ENCODE measurements around the gene PCGF1.

The PCGF1 gene

GRCh38 chr2:74514368-74515270 is 7.1 kb upstream of the PCGF1 start, which contains the start of gene TLX2:
Gene TLX2 (plus strand): TSS chr2:74514450. CDS start chr2:74514807, 357 bp downstream.
- Mint-ChIP-seq H3K4me3 (peak within 1 kb of the TSS; percentile 59), H3K4me1 (peaks cover 24% of the 10 kb centered on the region), H3K9me3 (no peaks in the 10 kb centered on the region), H3K36me3 (ENCODE audit: low read depth) (peaks cover 8% of the 10 kb centered on the region), H3K27ac (no peak within 1 kb of the TSS), H3K27me3 (peaks cover 79% of the 10 kb centered on the region)
- DNase-seq (no peak), ATAC-seq (peak; percentile 13)

- Mint-ChIP-seq H3K27me3 (peaks cover 76% of the 10 kb centered on the region), H3K27ac (no peak overlapping the region), H3K36me3 (ENCODE audit: low read depth) (peaks cover 8% of the 10 kb centered on the region), H3K4me3 (no peak overlapping the region), H3K9me3 (no peaks in the 10 kb centered on the region), H3K4me1 (peaks cover 24% of the 10 kb centered on the region)
- ATAC-seq (peak; percentile 7), DNase-seq (peak; percentile 26)
Observed at GRCh38 chr2:74513605-74514367, 6.3 kb upstream of the PCGF1 start.

GRCh38 chr2:74512744-74513604 is 5.5 kb upstream of the PCGF1 start:
- H3K36me3 Mint-ChIP-seq (ENCODE audit: low read depth): peaks cover 8% of the 10 kb centered on the region
- H3K9me3 Mint-ChIP-seq: no peaks in the 10 kb centered on the region
- ATAC-seq (no peak), DNase-seq (no peak)
- H3K4me1 Mint-ChIP-seq: peaks cover 31% of the 10 kb centered on the region
- H3K27me3 Mint-ChIP-seq: peaks cover 69% of the 10 kb centered on the region
- H3K4me3 Mint-ChIP-seq: no peak overlapping the region
- H3K27ac Mint-ChIP-seq: no peak overlapping the region

GRCh38 chr2:74511104-74511989 is 3.9 kb upstream of the PCGF1 start:
- no peak for ATAC-seq
- Mint-ChIP-seq H3K4me3 (no peak overlapping the region), H3K9me3 (no peaks in the 10 kb centered on the region), H3K27ac (no peak overlapping the region), H3K27me3 (peaks cover 57% of the 10 kb centered on the region), H3K36me3 (ENCODE audit: low read depth) (peaks cover 11% of the 10 kb centered on the region), H3K4me1 (peaks cover 41% of the 10 kb centered on the region)
- no peak for DNase-seq

- no peaks in the 10 kb centered on the region for H3K9me3 Mint-ChIP-seq
- H3K36me3 Mint-ChIP-seq (ENCODE audit: low read depth): peaks cover 19% of the 10 kb centered on the region
- no peak overlapping the region for H3K27ac Mint-ChIP-seq
- H3K27me3 Mint-ChIP-seq: peaks cover 49% of the 10 kb centered on the region
- DNase-seq: no peak
- ATAC-seq: no peak
- H3K4me3 Mint-ChIP-seq: no peak overlapping the region
- H3K4me1 Mint-ChIP-seq: peaks cover 41% of the 10 kb centered on the region
Observed at GRCh38 chr2:74510272-74510671, 2.8 kb upstream of the PCGF1 start.

GRCh38 chr2:74507926-74508520 is 528 bp upstream of the PCGF1 start:
- Mint-ChIP-seq H3K4me3 (peak overlapping the region; percentile 99), H3K4me1 (peaks cover 53% of the 10 kb centered on the region), H3K27me3 (peaks cover 51% of the 10 kb centered on the region), H3K27ac (peak overlapping the region; percentile 100), H3K36me3 (ENCODE audit: low read depth) (peaks cover 31% of the 10 kb centered on the region), H3K9me3 (no peaks in the 10 kb centered on the region)
- ATAC-seq (no peak), DNase-seq (peak; percentile 20)

- ATAC-seq (no peak), DNase-seq (no peak)
- peaks cover 31% of the 10 kb centered on the region for H3K36me3 Mint-ChIP-seq (ENCODE audit: low read depth)
- no peak overlapping the region for H3K27ac Mint-ChIP-seq
- peaks cover 64% of the 10 kb centered on the region for H3K4me1 Mint-ChIP-seq
- H3K27me3 Mint-ChIP-seq: peaks cover 52% of the 10 kb centered on the region
- H3K9me3 Mint-ChIP-seq: no peaks in the 10 kb centered on the region
- peak overlapping the region; percentile 3 for H3K4me3 Mint-ChIP-seq
Observed at GRCh38 chr2:74505448-74506246, 1.8 kb downstream of the PCGF1 start.

GRCh38 chr2:74504591-74504990 is 2.9 kb downstream of the PCGF1 start:
- Mint-ChIP-seq H3K27ac (no peak overlapping the region), H3K36me3 (ENCODE audit: low read depth) (peaks cover 31% of the 10 kb centered on the region), H3K9me3 (no peaks in the 10 kb centered on the region), H3K27me3 (peaks cover 55% of the 10 kb centered on the region), H3K4me3 (peak overlapping the region; percentile 2), H3K4me1 (peaks cover 62% of the 10 kb centered on the region)
- ATAC-seq (no peak), DNase-seq (no peak)

GRCh38 chr2:74503506-74504475 is 3.7 kb downstream of the PCGF1 start:
- peaks cover 58% of the 10 kb centered on the region for H3K27me3 Mint-ChIP-seq
- DNase-seq: no peak

GRCh38 chr2:74502720-74503505 is 4.6 kb downstream of the PCGF1 start:
- ATAC-seq (peak; percentile 34), DNase-seq (peak; percentile 64)
- no peaks in the 10 kb centered on the region for H3K9me3 Mint-ChIP-seq
- peaks cover 31% of the 10 kb centered on the region for H3K36me3 Mint-ChIP-seq (ENCODE audit: low read depth)
- H3K4me3 Mint-ChIP-seq: peak overlapping the region; percentile 57
- H3K27ac Mint-ChIP-seq: no peak overlapping the region
- H3K4me1 Mint-ChIP-seq: peaks cover 69% of the 10 kb centered on the region
- peaks cover 66% of the 10 kb centered on the region for H3K27me3 Mint-ChIP-seq

More at GRCh38 chr2:74503506-74504475, 3.7 kb downstream of the PCGF1 start:
- no peaks in the 10 kb centered on the region for H3K9me3 Mint-ChIP-seq
- H3K4me1 Mint-ChIP-seq: peaks cover 67% of the 10 kb centered on the region
- no peak for ATAC-seq
- peak overlapping the region; percentile 57 for H3K4me3 Mint-ChIP-seq
- H3K36me3 Mint-ChIP-seq (ENCODE audit: low read depth): peaks cover 31% of the 10 kb centered on the region
- H3K27ac Mint-ChIP-seq: no peak overlapping the region

GRCh38 chr2:74502147-74502719 is 5.3 kb downstream of the PCGF1 start:
- peak overlapping the region; percentile 57 for H3K4me3 Mint-ChIP-seq
- peaks cover 28% of the 10 kb centered on the region for H3K36me3 Mint-ChIP-seq (ENCODE audit: low read depth)
- no peaks in the 10 kb centered on the region for H3K9me3 Mint-ChIP-seq
- no peak overlapping the region for H3K27ac Mint-ChIP-seq
- DNase-seq (no peak), ATAC-seq (no peak)
- H3K27me3 Mint-ChIP-seq: peaks cover 66% of the 10 kb centered on the region
- peaks cover 66% of the 10 kb centered on the region for H3K4me1 Mint-ChIP-seq
